ENCODE results near the gene TMEM229A.

TMEM229A gene

GRCh38 chr7:124074007-124074406, 41.1 kb upstream of the TMEM229A start:
- no peak overlapping the region for H3K4me3 ChIP-seq (ENCODE audit: low read depth in 1 of 2, low read length in 2 of 2)
- H3K4me2 ChIP-seq (ENCODE audit: insufficient read depth, low read length): no peak overlapping the region
- no peak for DNase-seq
- H3K27ac ChIP-seq (ENCODE audit: low read length): no peak overlapping the region
- H3K27me3 ChIP-seq (ENCODE audit: insufficient read depth, low read length, poor library complexity): peaks cover 5% of the 10 kb centered on the region
- H3K79me2 ChIP-seq (ENCODE audit: insufficient read depth, low read length): no peaks in the 10 kb centered on the region
- H3K9ac ChIP-seq (ENCODE audit: low read depth, low read length): no peak overlapping the region
- ATAC-seq (ENCODE audit: insufficient read depth, low read depth): no peak
- H3K4me1 ChIP-seq (ENCODE audit: insufficient read depth, low read length): no peaks in the 10 kb centered on the region
- no peaks in the 10 kb centered on the region for H4K20me1 ChIP-seq (ENCODE audit: insufficient read depth, low read length)
- H3K9me3 ChIP-seq (ENCODE audit: insufficient read depth, low read length, severe bottlenecking): no peaks in the 10 kb centered on the region
- TF ChIP-seq CTCF (IDR thresholded peaks at IDR 0.05; ENCODE audit: borderline replicate concordance, extremely low read depth, low read length, poor library complexity, severe bottlenecking) (no peak), EZH2 (IDR thresholded peaks at IDR 0.05; ENCODE audit: borderline replicate concordance, low read depth, low read length, severe bottlenecking) (no peak)
- H3K36me3 ChIP-seq (ENCODE audit: insufficient read depth, low read length): no peaks in the 10 kb centered on the region
- no peak overlapping the region for H2AFZ ChIP-seq (ENCODE audit: low read depth, low read length)

GRCh38 chr7:124073310-124073645, 40.4 kb upstream of the TMEM229A start:
- Histone ChIP-seq H3K9ac (ENCODE audit: low read depth, low read length) (no peak overlapping the region), H3K9me3 (ENCODE audit: insufficient read depth, low read length, severe bottlenecking) (no peaks in the 10 kb centered on the region), H3K4me1 (ENCODE audit: insufficient read depth, low read length) (no peaks in the 10 kb centered on the region), H3K4me3 (ENCODE audit: low read depth in 1 of 2, low read length in 2 of 2) (no peak overlapping the region), H3K36me3 (ENCODE audit: insufficient read depth, low read length) (no peaks in the 10 kb centered on the region), H3K27me3 (ENCODE audit: insufficient read depth, low read length, poor library complexity) (peaks cover 5% of the 10 kb centered on the region), H2AFZ (ENCODE audit: low read depth, low read length) (no peak overlapping the region), H3K79me2 (ENCODE audit: insufficient read depth, low read length) (no peaks in the 10 kb centered on the region), H3K4me2 (ENCODE audit: insufficient read depth, low read length) (no peak overlapping the region), H4K20me1 (ENCODE audit: insufficient read depth, low read length) (no peaks in the 10 kb centered on the region), H3K27ac (ENCODE audit: low read length) (no peak overlapping the region)
- no peak for TF ChIP-seq EZH2 (IDR thresholded peaks at IDR 0.05; ENCODE audit: borderline replicate concordance, low read depth, low read length, severe bottlenecking)
- no peak for TF ChIP-seq CTCF (IDR thresholded peaks at IDR 0.05; ENCODE audit: borderline replicate concordance, extremely low read depth, low read length, poor library complexity, severe bottlenecking)
- no peak for DNase-seq
- ATAC-seq (ENCODE audit: insufficient read depth, low read depth): no peak

- H3K27ac ChIP-seq (ENCODE audit: low read length): no peak overlapping the region
- H3K4me3 ChIP-seq (ENCODE audit: low read depth in 1 of 2, low read length in 2 of 2): no peak overlapping the region
- no peak overlapping the region for H3K4me2 ChIP-seq (ENCODE audit: insufficient read depth, low read length)
- no peak overlapping the region for H3K9ac ChIP-seq (ENCODE audit: low read depth, low read length)
- H3K4me1 ChIP-seq (ENCODE audit: insufficient read depth, low read length): no peaks in the 10 kb centered on the region
- H3K79me2 ChIP-seq (ENCODE audit: insufficient read depth, low read length): no peaks in the 10 kb centered on the region
- no peak overlapping the region for H2AFZ ChIP-seq (ENCODE audit: low read depth, low read length)
- TF ChIP-seq CTCF (IDR thresholded peaks at IDR 0.05; ENCODE audit: borderline replicate concordance, extremely low read depth, low read length, poor library complexity, severe bottlenecking) (no peak), EZH2 (IDR thresholded peaks at IDR 0.05; ENCODE audit: borderline replicate concordance, low read depth, low read length, severe bottlenecking) (no peak)
- ATAC-seq (ENCODE audit: insufficient read depth, low read depth) (no peak), DNase-seq (no peak)
- H3K27me3 ChIP-seq (ENCODE audit: insufficient read depth, low read length, poor library complexity): peaks cover 5% of the 10 kb centered on the region
- H4K20me1 ChIP-seq (ENCODE audit: insufficient read depth, low read length): no peaks in the 10 kb centered on the region
- no peaks in the 10 kb centered on the region for H3K9me3 ChIP-seq (ENCODE audit: insufficient read depth, low read length, severe bottlenecking)
- no peaks in the 10 kb centered on the region for H3K36me3 ChIP-seq (ENCODE audit: insufficient read depth, low read length)
Observed at GRCh38 chr7:124072603-124073309, 39.9 kb upstream of the TMEM229A start.

All from DND-41 (cell line).